ENCODE results near the gene ILKAP.

DNA sequence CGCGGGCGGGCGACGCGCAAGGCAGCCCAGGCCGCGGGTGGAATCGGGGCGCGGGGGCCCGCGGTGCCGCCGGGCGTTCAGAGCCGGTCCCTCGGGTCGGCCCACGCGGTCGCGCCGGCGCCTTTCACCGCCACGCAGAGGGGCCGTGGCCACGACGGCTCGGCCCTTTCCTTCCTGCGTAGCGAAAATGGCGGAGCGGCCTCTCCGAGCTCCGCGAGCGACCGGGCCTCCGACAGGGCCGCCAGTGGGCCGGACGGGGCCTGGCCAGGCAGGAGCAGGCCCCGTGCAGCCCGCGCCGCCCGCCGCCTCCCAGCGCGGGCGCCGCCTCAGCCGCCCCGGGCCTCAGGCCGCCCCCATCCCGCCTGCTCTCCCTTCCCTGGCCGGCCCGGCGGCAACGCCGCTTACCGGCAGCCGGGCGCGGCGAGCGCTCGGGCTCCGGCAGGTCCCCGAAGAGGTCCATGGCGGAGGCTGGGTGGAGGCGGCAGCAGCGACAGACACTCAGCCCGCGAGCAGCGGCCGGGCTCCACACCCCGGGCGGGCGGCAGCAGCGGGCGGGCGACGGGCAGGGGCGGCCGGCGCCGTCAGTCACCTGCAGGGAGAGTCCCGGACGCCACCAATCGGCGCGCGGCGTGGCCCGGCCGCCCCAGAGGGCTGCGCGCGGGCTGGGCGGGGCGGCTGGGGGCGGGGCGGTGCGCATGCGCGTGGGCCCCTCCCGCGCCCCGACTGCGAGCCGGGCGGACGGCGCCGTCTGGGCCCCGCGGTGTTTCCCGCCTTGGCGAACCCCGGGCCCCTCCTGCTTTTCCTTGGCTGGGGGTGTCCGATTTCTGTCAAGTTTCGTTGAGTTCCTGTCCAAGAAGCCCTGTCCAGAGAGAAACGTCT, at the start of gene ILKAP:
- TF ChIP-seq, protein P1, sequence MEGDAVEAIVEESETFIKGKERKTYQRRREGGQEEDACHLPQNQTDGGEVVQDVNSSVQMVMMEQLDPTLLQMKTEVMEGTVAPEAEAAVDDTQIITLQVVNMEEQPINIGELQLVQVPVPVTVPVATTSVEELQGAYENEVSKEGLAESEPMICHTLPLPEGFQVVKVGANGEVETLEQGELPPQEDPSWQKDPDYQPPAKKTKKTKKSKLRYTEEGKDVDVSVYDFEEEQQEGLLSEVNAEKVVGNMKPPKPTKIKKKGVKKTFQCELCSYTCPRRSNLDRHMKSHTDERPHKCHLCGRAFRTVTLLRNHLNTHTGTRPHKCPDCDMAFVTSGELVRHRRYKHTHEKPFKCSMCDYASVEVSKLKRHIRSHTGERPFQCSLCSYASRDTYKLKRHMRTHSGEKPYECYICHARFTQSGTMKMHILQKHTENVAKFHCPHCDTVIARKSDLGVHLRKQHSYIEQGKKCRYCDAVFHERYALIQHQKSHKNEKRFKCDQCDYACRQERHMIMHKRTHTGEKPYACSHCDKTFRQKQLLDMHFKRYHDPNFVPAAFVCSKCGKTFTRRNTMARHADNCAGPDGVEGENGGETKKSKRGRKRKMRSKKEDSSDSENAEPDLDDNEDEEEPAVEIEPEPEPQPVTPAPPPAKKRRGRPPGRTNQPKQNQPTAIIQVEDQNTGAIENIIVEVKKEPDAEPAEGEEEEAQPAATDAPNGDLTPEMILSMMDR (IDR thresholded peaks at IDR 0.05) = no peak
- TF ChIP-seq POLR2A (IDR thresholded peaks at IDR 0.05) (no peak), POLR2AphosphoS5 (IDR thresholded peaks at IDR 0.05) (peak in 2 of 3 donors; percentile 45 to 88), EP300 (IDR thresholded peaks at IDR 0.05) (no peak)

Data from stomach (tissue), 4 donors.